HTERT RPE-1 (cell line): ENCODE measurements around the gene ZNF91.
"Not testable (repeated sequence)": the region's sequence is repeated elsewhere in the genome, so short reads cannot be mapped to it uniquely, and the experiment has no call there.

Experiments used
- in situ Hi-C: fragments of 300-500 bp; cut with MboI; formaldehyde crosslinking; loops from 4 replicates; pipeline ENCODE4 v1.14.3; 2020; ENCODE audit warnings: low sequenced_read_pairs

The ZNF91 gene

DNA sequence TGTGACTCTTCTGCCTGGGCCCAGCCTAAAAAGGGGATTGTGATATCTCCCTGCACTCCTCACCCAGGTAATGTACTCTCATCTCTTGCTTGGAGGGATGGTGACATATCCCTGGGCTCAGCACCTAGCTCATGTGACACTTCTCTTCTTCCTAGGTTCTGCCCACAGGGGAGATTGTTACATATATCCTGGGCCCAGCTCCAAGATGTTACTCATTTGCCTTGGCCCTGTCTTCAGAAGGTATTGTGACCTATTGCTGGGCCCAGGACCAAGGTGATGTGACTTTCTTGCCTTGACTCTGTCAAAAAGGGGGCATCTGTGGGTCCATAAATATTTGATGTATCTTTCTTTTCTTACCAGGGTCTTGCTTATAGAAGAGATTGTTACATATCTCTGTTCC lies 73.9 kb downstream of the ZNF91 start:
- in situ Hi-C loops = not testable (repeated sequence)

DNA sequence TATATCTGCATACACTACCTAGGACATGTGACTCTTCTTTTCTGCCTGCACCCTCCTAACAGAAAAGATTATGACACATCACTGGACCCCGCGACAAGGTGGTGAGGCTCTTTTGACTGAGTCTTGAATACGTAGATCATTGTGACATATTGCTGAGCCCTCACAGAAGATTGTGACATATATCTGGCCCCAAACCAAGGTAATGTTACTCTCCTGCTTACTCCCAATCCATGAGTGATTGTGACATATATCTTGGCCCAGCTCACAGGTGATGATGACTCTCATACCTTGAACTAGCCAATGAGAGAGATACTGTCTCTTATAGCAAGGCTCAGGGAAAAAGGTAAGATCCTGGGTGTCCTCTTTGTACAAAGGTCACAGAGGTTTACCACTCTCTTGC lies 75.7 kb downstream of the ZNF91 start:
- in situ Hi-C loops = not testable (repeated sequence)

DNA sequence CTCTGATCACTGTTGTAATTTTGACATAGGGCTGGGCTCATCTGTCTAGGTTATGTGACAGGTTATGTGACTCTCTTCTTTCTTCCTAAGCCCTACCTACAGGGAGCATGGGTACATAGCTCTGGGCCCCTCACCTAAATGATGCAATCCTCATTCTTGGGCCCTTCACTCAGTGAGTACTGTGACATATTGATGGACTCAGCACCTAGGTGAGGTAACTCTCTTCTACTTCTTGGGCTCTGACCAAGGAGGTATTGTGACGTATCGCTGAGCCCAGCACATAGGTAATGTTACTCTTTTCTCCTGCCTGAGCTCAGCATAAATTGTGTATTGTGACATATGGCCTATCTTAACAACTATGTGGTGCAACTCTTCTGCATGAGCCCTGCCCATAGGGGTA lies 76.3 kb downstream of the ZNF91 start:
- in situ Hi-C loops = not testable (repeated sequence)

DNA sequence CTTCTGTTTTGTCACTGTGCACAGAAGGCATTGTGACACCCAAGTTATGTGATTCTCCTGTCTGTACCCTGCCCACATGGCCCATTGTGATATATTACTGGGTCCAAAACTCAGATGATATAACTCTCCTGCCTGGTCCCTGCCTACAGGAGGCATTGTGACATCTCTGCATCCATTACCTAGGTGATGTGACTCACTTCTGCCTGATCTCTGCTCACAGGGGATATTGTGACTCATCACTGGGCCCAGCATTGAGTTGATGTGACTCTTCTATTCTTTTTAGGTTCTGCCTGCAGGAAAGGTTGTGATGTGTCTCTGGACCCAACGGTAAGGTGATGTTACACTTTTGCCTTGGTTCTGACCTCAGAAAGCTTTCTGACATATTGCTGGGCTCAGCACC lies 77.1 kb downstream of the ZNF91 start:
- in situ Hi-C loops = no loop called here

DNA sequence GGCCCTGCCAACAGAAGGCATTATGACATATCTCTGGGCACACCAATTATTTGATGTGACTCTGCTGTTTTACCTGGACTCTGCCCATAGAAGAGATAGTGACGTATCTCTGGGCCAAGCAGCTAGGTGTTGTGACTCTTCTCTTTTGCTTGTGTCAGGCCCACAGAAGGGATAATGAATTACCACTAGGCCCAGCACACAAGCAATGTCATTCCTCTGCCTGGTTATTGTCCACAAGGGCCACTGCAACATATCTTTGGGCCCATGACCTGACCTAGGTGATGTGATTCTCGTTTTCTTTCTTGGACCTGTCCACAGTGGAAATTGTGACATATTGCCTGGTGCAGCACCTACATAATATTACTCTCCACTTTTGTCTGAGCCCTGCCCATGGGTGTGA lies 80.0 kb downstream of the ZNF91 start:
- in situ Hi-C loops = no loop called here

DNA sequence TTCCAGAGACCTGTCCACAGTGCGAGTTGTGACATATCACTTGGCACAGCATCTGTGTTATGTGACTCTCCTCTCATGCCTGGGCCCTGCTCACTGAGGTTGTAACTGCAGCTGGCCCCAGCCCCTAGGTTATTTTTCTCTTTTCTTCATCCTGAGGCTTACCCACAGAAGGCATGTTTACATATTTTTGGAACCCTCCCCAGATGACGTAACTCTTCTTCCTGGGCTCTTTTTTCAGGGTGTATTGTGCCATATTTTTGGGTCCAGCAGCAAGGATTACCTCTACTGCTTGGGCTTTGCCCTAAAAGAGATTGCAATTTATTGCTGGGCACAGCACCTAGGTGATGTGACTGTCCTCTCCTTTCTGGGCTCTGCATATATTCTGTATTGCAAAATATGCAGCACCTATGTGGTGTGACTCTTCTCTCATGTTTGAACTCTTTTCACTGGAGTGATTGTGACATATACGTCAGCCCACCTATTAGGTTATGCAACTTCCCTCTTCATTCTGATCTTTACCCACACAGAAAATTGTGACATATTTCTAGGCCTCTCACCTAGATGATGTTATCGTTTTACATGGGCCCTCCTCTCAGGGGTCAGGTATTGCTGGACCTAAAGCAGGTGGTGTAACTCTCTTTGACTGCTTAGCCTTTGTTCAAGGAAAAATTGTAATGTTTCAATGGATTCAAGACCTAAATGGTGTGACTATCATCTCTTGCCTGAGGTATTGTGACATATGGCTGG lies 80.6 kb downstream of the ZNF91 start:
- in situ Hi-C loops = no loop called here

DNA sequence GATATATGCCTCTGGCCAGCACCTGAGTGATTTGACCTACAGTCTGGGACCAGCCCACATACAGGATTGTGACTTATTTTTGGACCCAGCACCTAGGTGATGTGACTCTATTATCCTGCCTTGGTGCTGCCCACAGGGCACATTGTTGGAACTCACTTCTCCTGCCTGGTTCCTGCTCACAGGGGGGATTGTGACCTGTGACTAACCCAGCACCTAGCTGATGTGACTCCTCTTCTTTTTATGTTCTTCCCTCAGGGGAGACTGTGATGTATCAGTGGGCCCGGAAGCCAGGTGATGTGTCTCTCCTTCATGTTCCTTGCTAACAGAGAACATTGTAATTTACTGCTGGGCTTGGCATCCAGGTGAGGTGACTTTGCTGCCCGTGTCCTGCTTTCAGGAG lies 82.1 kb downstream of the ZNF91 start:
- in situ Hi-C loops = no loop called here

DNA sequence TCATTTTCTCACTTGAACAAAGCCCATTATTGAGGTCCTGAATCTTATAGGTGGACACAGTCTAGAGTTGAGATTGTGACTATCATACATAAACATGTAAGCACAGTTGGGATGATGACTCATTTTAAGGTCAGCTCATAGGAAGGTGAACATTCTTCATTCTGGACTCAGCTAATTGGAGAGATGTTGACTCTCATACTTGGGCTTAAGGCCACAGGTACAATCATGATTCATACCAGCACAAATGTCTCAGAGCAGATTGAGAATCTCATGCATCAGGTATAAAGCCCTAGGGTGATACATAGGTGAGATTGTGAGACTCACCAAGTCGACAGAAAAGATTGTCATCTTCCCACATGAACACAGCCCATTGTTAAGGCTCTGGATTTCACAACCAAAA lies 82.8 kb downstream of the ZNF91 start:
- in situ Hi-C loops = no loop called here

DNA sequence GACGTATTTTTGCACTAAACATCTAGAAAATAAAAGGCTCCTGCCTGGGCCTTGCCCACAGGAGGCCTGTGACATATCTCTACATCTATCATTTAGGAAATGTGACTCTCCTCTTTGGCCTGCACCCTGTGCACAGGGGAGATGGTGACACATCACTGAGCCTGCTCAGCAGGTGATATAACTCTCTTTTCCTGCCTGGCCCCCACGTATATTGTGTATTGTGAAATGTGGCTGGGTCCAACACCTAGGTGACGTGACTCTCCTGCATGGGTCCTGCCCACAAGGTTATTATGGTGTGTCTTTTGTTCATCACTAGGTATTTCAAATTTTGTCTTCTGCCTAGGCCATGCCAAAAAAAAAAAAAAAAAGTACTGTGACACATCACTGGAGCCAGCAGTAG lies 83.7 kb downstream of the ZNF91 start:
- in situ Hi-C loops = no loop called here

DNA sequence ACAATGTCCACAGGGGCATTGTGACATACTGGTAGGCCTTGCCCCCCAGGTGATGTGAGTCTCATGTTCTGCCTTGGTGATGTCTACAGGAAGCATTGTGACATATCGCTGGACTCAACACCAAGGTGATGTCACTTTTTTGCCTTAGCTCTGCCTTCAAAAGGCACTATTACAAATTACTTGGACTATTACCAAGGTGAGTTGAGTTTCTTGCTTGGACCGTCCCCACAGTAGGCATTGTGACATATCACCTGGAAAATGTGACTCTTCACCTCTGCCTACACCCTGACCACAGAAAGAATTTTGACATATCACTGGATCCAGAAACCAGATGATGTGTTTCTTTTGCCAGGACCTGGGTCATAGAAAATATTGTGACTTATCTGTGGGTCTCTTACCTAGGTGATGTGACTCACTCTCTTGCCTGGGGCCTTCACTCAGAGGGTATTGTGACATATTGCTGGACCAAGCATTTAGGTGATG lies 84.5 kb downstream of the ZNF91 start:
- in situ Hi-C loops = no loop called here

DNA sequence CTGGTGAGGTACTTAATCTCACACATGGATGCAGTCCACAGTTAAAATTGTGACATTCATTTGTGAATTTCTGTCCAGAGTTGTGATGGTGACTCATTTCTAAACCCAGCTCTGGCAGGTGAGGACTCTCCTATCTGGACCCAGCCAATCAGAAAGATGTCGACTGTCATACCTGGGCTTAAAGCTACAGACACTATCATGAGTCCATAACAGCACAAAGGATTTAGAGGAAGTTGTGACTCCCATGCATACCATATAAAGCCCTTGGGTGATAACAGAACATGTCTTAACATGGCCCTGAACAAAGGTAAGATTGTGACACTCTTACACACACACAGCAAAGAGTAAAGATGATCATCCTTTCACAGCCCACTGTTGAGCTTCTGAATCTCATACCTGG lies 85.3 kb downstream of the ZNF91 start:
- in situ Hi-C loops = no loop called here

DNA sequence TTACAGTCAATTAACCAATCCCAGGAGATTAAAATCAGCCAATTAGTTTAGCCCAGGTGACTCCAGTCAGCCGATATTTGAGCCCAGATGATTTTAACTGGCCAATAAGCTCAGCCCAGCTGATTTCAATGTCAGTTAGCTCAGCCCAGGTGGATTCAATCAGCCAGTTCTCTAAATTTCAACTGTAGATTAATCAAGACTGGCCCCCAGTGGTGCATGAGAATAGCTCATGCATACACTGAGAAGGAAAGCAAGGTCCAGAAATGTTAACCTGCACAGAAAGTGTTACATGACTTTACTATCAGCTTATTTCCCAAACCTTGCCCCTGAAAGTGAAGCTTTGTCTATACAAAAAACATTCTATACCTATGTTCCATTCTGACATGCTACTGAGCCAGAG lies 89.7 kb downstream of the ZNF91 start:
- in situ Hi-C loops = no loop called here

DNA sequence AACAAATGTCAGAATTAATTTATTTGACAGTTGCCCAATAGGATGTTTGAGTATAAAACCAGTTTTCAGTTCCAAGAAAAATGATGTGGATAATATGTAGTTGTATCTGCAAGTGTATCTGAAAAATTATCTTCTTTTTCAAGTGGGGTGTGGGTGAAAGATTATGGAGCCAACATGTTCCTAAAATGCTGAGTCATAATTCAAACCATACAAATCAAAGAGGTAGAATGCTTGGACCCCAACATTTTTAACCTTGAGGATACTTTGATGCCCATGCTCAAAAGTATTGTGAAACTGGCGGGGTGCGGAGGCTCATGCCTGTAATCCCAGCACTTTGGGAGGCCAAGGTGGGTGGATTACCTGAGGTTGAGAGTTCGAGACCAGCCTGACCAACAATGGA lies 91.0 kb downstream of the ZNF91 start:
- in situ Hi-C loops = no loop called here

DNA sequence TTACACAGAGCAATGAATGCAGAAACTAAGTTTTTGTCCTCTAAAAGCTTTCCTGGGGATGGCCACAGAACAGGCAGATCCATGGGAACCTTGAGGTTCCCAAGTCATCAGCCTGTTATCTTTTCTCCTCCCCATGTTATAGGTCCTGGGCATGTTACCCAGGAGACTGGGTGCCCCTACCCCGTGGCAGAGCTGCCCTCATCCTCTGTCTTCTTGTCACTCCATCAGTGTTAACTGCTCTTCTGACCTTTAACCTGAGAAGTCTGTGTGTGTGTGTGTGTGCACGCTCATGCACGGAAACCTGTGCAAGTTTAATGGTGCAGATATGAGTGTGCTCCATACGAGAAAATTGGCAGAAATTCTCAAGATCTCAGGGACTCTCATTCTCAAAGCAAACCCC lies 101.1 kb downstream of the ZNF91 start:
- in situ Hi-C loops = no loop called here

DNA sequence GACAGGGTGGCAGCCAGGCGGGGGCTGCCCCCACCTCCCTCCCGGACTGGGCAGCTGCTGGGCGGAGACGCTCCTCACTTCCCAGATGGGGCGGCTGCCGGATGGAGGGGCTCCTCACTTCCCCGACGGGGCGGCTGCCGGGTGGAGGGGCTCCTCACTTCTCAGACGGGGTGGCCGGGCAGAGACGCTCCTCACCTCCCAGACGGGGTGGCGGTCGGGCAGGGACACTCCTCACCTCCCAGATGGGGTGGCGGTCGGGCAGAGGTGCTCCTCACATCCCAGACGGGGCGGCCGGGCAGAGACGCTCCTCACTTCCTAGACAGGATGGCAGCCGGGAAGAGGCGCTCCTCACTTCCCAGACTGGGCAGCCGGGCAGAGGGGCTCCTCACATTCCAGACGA lies 105.3 kb downstream of the ZNF91 start:
- in situ Hi-C loops = not testable (repeated sequence)
